Pulmonary artery endothelial cell (primary cell): ENCODE results near the gene DNER. TPM values are rescaled to one million over a fixed set of nuclear protein-coding genes. Genes with fewer than 3 reads are reported as not detected.
"Not testable (repeated sequence)": the region's sequence is repeated elsewhere in the genome, so short reads cannot be mapped to it uniquely, and the experiment has no call there.

Experiments used
- DNase-seq: peaks from one replicate; pipeline ENCODE4 v3.0.0-alpha.2; 2011; ENCODE audit warnings: low read depth, low spot score
- total RNA-seq: library from RNA; depleted of rRNA; stranded (reverse); fragments of >200 nt; gene quantifications from 2 replicates; pipeline ENCODE4 v1.2.3, GENCODE V29; 2014

Gene DNER
- total RNA-seq, 1 donor from 2014 or later = 0.07 TPM

DNA sequence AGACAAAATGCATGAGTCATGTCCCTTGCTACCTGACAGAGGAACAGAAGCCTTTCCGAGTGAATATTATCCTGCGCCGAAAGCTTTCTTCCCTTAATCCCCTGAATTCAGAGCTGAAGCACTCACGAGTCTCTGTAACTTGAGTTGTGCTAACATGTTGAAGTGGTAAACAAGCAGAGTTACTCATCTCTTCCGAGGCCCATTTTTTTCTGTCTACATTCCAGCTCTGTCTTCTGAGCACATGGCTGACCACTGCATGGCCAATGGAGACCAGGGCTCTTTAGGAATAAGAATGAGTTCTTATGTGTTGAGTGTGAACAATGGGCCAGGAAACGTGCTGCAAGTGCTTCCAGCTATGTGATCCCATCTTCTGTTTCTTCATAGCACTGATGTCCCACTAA is 370.2 kb downstream of the DNER start:
- DNase-seq = no peak

GRCh38 chr2:229343661-229344060 is 370.7 kb downstream of the DNER start:
- no peak for DNase-seq

DNA sequence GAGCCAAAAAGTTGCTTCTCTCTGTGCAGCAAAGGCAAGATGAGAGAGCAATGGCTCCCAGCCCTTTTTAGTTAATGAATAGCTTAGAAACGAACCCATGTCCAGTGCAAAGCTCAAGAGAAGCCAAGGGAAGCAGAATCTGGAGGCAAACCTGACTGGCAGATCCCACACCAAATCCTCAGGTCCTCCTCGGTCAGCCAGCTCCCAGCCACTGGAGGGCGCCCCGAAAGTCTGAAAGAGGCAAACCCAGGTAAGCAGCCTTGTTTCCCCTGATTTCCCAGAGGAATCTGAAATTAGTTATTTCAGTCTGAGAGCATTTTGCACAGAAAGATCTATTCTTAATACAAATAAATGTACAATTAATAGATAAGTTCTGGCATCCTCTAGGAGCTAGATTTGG is 372.0 kb downstream of the DNER start:
- DNase-seq = no peak

GRCh38 chr2:229340086-229340760 is 374.1 kb downstream of the DNER start:
- no peak for DNase-seq

DNA sequence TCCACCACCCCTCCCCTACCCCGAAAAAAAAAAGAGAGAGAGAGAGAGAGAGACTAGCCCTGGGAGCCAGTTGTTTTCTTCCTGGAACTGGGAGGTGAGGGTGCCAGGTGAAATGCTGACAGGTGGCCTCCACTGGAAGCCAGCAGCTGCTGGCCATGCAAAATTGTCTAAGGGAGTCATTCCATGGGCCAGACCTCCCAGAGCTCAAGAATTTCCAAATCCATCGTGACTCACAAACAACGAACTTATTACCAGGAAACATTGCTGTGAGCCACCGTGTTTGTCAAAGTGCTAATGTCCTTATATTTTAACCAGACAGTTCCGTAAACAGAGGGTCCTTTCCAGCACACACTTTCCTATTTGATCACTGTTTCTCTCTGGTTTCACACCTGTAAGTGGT is 374.7 kb downstream of the DNER start:
- no peak for DNase-seq

DNA sequence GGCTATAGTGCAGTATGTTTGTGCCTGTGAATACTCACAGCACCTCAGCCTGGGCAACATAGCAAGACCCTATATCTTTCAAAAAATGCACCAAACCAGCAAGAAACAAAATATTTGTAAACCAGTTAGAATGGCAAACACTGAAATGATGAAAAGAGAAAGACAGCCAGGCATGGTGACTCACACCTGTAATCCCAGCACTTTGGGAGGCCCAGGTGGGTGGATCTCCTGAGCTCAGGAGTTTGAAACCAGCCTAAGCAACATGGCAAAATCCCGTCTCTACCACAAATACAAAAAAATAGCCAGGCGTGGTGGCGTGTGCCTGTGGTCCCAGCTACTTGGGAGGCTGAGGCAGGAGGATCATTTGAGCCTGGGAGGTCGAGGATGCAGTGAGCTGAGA is 375.2 kb downstream of the DNER start:
- DNase-seq = not testable (repeated sequence)

- no peak for DNase-seq
These were observed 378.4 kb downstream of the DNER start for GRCh38 chr2:229335877-229336346.

- no peak for DNase-seq
These were observed 379.0 kb downstream of the DNER start for GRCh38 chr2:229335330-229335729.

GRCh38 chr2:229330952-229331351 is 383.4 kb downstream of the DNER start:
- DNase-seq = no peak

DNA sequence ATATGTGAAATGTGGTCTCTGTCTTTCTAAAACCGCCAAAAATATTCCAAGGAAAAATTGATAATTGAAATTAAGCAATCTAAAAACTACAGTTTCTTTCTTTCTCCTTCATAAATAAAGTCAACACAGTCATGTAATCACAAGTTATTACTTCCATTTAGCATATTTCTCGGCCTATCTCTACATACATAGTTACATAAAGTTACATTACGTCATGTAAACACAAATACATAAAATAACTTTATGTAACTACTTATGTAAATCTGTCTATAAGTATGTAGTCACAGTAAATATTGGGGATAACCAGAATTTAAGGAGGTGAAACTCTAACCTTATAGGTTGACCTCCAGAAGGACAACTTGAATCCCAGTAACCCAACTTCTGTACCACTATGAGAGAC is 394.8 kb downstream of the DNER start:
- DNase-seq = no peak

DNA sequence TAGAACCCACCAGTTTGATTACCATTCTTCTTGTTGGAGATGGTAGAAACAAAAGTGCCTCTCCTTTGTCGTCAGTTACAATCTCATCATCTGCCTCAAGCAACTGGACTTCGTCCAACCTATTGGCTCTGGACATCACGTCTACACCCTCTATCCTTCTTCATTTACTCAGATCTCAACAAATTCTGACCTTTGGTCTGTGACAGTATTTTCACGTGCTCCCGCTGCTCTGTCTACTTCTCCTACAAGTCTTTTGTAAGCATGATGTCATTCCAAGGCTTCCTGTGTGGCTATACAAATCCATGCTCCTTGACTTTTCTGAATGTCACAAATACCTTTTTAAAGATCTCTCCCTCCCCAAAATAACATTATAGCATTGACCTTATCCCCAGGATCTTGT is 400.2 kb downstream of the DNER start:
- DNase-seq = no peak

GRCh38 chr2:229313591-229313990 is 400.8 kb downstream of the DNER start:
- DNase-seq = peak; percentile 49

Other genes with a start within 250 kb of the DNER start
- gene TRIP12, start 207.5 kb upstream of the DNER start, total RNA-seq = 258 and 340 TPM in 2 replicates
- 0.63 and 2.0 TPM in 2 replicates for gene FBXO36, start 207.9 kb upstream of the DNER start, total RNA-seq